ENCODE results near the gene NMNAT2.

DNA sequence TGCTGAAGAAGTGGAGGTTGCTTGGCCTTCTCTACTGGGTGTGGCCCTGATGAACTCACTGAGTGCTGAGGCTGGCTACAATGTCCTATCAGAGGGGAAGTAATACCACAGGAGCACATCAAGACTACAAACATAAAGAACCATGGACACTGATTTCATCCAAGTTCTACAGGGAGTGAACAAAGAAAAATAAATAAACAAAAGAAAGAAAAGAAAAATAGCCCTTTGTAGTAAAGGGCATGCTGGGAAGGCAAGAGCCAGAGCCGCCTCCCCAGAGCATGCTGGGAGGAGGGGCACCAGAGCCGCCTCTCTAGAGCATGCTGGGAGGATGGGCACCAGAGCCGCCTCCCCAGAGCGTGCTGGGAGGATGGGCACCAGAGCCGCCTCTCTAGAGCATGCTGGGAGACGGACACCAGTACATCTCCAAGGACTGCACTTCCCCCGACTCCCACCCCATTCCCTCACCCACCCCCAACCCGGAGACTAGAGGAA, 166.2 kb downstream of the NMNAT2 start:
- TF ChIP-seq, protein P1, sequence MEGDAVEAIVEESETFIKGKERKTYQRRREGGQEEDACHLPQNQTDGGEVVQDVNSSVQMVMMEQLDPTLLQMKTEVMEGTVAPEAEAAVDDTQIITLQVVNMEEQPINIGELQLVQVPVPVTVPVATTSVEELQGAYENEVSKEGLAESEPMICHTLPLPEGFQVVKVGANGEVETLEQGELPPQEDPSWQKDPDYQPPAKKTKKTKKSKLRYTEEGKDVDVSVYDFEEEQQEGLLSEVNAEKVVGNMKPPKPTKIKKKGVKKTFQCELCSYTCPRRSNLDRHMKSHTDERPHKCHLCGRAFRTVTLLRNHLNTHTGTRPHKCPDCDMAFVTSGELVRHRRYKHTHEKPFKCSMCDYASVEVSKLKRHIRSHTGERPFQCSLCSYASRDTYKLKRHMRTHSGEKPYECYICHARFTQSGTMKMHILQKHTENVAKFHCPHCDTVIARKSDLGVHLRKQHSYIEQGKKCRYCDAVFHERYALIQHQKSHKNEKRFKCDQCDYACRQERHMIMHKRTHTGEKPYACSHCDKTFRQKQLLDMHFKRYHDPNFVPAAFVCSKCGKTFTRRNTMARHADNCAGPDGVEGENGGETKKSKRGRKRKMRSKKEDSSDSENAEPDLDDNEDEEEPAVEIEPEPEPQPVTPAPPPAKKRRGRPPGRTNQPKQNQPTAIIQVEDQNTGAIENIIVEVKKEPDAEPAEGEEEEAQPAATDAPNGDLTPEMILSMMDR (IDR thresholded peaks at IDR 0.05) = no peak
- no peak for TF ChIP-seq POLR2A (IDR thresholded peaks at IDR 0.05)
- TF ChIP-seq POLR2AphosphoS5 (IDR thresholded peaks at IDR 0.05) = no peak
- TF ChIP-seq EP300 (IDR thresholded peaks at IDR 0.05) = no peak

Measured in upper lobe of left lung (tissue), 4 donors.